Embryonic facial prominence (tissue), 1 donor: ENCODE data around the gene PCLO.

ENCODE experiments used
- DNase-seq: peaks from one replicate; pipeline ENCODE4 v3.0.0-alpha.2; 2016; ENCODE audit errors: extremely low spot score

The PCLO gene

GRCh38 chr7:83162402-83163256 is at the start of gene PCLO:
PCLO (minus strand) TSS chr7:83162884; CDS start chr7:83162592, 292 bp downstream.
- DNase-seq: peak; percentile 71

GRCh38 chr7:83211685-83212084 is 49.0 kb upstream of the PCLO start:
- no peak for DNase-seq

GRCh38 chr7:83210479-83210878 is 47.8 kb upstream of the PCLO start:
- no peak for DNase-seq

- no peak for DNase-seq
Measured at GRCh38 chr7:83204715-83205114, 42.0 kb upstream of the PCLO start.

- DNase-seq: no peak
Measured at GRCh38 chr7:83201355-83201754, 38.7 kb upstream of the PCLO start.

- no peak for DNase-seq
Measured at GRCh38 chr7:83190659-83191389, 28.1 kb upstream of the PCLO start.

GRCh38 chr7:83178796-83179195 is 16.1 kb upstream of the PCLO start:
- no peak for DNase-seq

GRCh38 chr7:83178066-83178465 is 15.4 kb upstream of the PCLO start:
- DNase-seq: no peak

GRCh38 chr7:83173664-83174063 is 11.0 kb upstream of the PCLO start:
- DNase-seq: no peak

- no peak for DNase-seq
Measured at GRCh38 chr7:83166781-83167180, 4.1 kb upstream of the PCLO start.

GRCh38 chr7:83161899-83162401 is 734 bp downstream of the PCLO start:
- no peak for DNase-seq

GRCh38 chr7:83161186-83161585 is 1.5 kb downstream of the PCLO start:
- DNase-seq: no peak

- DNase-seq: no peak
Measured at GRCh38 chr7:83159731-83160130, 3.0 kb downstream of the PCLO start.

- DNase-seq: no peak
Measured at GRCh38 chr7:83156006-83156405, 6.7 kb downstream of the PCLO start.

GRCh38 chr7:83155407-83155806 is 7.3 kb downstream of the PCLO start:
- DNase-seq: no peak

- DNase-seq: no peak
Measured at GRCh38 chr7:83153419-83153818, 9.3 kb downstream of the PCLO start.

GRCh38 chr7:83150310-83150709 is 12.4 kb downstream of the PCLO start:
- DNase-seq: no peak

GRCh38 chr7:83149466-83149865 is 13.2 kb downstream of the PCLO start:
- DNase-seq: no peak

GRCh38 chr7:83148776-83149175 is 13.9 kb downstream of the PCLO start:
- no peak for DNase-seq

GRCh38 chr7:83143107-83143506 is 19.6 kb downstream of the PCLO start:
- DNase-seq: no peak

GRCh38 chr7:83142365-83142764 is 20.3 kb downstream of the PCLO start:
- no peak for DNase-seq

- DNase-seq: no peak
Measured at GRCh38 chr7:83141927-83142326, 20.8 kb downstream of the PCLO start.
